Measurements from ENCODE around the gene DDX54. TPM values are rescaled to one million over a fixed set of nuclear protein-coding genes. Genes with fewer than 3 reads are reported as not detected.
"Not testable (repeated sequence)": the region's sequence is repeated elsewhere in the genome, so short reads cannot be mapped to it uniquely, and the experiment has no call there.

Gene DDX54
- total RNA-seq, 1 donor from 2014 or later, result 112 TPM

DNA sequence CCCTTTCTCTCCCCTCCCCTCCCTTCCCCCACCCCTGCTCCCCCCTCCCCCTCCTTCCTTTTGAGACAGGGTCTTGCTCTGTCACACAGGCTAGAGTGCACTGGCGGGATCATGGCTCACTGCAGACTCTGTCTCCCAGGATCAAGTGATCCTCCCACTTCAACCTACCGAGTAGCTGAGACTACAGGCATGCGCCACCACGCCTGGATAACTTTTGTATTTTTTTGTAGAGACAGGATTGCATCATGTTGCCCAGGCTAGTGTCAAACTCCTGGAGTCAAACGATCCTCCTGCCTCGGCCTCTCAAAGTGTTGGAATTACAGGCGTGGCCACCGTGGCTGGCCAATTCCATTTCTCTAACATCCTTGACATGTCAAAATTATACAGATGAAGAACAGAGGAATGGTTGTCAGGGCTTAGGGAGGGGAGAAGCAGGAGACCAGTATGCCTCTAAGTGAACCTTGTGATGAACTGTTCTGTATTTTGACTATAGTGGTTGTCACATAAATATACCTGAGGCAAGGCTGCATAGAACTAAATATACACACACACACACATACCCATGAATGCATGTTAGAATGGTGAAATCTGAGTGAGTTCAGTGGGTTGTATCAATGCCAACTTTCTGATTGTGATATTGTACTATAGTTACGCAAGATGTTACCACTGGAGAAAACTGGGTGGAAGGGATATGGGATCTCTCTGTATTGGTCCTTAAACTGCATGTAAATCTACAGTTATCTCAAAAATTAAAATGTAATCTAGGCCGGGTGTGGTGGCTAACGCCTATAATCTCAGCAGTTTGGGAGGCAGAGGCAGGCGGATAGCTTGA, 39.3 kb downstream of the DDX54 start:
- no peak overlapping the region for H3K4me3 ChIP-seq (ENCODE audit: low read depth, low read length)
- DNase-seq (ENCODE audit: low read depth), result peak; percentile 9
- no peak for TF ChIP-seq CTCF (conservative IDR thresholded peaks at IDR 0.05; ENCODE audit: low read depth, low read length)

- H3K4me3 ChIP-seq (ENCODE audit: low read depth, low read length), result no peak overlapping the region
- no peak for TF ChIP-seq CTCF (conservative IDR thresholded peaks at IDR 0.05; ENCODE audit: low read depth, low read length)
- DNase-seq (ENCODE audit: low read depth), result no peak
Measured at GRCh38 chr12:113144806-113145205, 40.5 kb downstream of the DDX54 start.

DNA sequence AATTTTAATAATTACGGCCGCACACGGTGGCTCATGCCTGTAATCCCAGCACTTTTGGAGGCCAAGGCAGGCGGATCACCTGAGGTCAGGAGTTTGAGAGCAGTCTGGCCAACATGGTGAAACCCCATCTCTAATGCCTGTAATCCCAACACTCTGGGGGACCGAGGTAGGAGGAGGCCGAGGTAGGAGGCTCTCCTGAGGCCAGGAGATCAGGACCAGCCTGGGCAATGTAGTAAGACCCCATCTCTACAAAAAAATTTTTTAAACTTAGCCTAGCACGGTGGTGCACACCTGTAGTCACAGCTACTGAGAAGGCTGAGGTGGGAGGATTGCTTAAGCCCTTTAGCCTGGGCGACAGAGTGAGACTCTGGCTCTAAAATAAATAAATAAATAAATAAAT, 41.3 kb downstream of the DDX54 start:
- TF ChIP-seq CTCF (conservative IDR thresholded peaks at IDR 0.05; ENCODE audit: low read depth, low read length), result no peak
- no peak for DNase-seq (ENCODE audit: low read depth)
- H3K4me3 ChIP-seq (ENCODE audit: low read depth, low read length), result no peak overlapping the region

DNA sequence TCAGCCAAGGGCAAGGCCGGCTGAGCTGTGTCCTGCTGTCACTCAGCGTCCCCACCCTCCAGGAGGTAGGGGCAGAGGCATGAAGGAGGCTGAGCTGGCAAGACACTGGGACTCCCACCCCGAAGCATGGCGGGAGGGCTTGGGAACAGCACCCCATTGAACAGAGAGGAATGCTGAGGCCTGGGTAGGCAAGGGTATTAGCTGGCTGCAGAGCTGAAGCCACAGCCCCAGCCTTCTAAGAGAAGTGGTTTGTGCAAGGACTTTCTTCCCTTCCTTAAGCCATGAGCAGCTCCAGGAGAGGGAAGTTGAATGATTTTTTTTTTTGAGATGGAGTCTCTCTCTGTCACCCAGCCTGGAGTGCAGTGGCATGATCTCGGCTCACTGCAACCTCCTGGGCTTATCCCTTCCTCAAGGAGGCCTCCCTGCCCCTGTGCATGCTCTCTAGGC, 42.4 kb downstream of the DDX54 start:
- no peak for DNase-seq (ENCODE audit: low read depth)
- TF ChIP-seq CTCF (conservative IDR thresholded peaks at IDR 0.05; ENCODE audit: low read depth, low read length), result no peak
- no peak overlapping the region for H3K4me3 ChIP-seq (ENCODE audit: low read depth, low read length)

GRCh38 chr12:113142173-113142885, 42.9 kb downstream of the DDX54 start:
- no peak for DNase-seq (ENCODE audit: low read depth)
- no peak overlapping the region for H3K4me3 ChIP-seq (ENCODE audit: low read depth, low read length)
- TF ChIP-seq CTCF (conservative IDR thresholded peaks at IDR 0.05; ENCODE audit: low read depth, low read length), result no peak

DNA sequence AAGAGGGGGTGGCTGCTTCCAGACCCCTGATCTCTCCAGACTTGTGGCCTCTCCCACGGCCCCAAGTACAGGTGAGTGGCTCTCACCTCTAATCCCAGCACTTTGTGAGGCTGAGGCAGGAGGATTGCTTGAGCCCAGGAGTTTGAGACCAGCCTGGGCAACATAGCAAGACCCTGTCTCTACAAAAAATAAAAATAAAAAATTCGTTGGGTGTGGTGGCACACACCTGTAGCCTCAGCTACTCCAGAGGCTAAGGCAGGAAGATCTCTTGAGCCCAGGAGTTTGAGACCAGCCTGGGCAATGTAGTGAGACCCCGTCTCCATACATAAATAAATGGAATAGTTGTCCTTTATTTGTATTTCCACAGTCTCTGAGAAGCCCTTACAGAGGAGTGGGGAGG, 43.6 kb downstream of the DDX54 start:
- not testable (repeated sequence) for DNase-seq (ENCODE audit: low read depth); H3K4me3 ChIP-seq (ENCODE audit: low read depth, low read length)

DNA sequence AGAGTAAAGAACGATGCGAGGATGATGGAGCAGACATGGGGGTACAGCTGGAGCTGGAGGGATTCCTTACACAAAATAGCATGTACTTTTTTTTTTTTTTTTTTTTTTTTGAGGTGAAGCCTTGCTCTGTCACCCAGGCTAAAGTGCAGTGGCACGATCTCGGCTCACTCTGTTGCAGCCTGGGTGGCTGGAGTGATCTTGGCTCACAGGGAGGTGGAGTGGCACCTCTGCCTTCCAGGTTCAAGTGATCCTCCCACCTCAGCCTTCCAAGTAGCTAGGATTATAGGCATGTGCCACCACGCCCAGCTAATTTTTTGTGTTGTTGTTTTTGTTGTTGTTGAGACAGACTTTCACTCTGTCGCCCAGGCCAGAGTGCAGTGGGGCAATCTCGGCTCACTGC, 44.6 kb downstream of the DDX54 start:
- no peak for TF ChIP-seq CTCF (conservative IDR thresholded peaks at IDR 0.05; ENCODE audit: low read depth, low read length)
- no peak overlapping the region for H3K4me3 ChIP-seq (ENCODE audit: low read depth, low read length)
- DNase-seq (ENCODE audit: low read depth), result no peak
